Lower leg skin (tissue), 3 donors: ENCODE results near the gene PSMD13.

ENCODE experiments used
- CTCF ChIP-seq, 3 donors: fragments of 450-650 bp; IDR thresholded peaks; one replicate each; pipeline ENCODE4 v1.5.1; 2016; ENCODE audit warnings: antibody characterized with exemption in 3 of 3, mild to moderate bottlenecking in 3 of 3, moderate library complexity in 2 of 3
- POLR2A ChIP-seq, 2 donors: fragments of 450-650 bp; IDR thresholded peaks; one replicate each; pipeline ENCODE4 v1.6.1; 2016 to 2017; ENCODE audit warnings: antibody characterized with exemption in 2 of 2, mild to moderate bottlenecking in 1 of 2, moderate library complexity in 1 of 2

- TF ChIP-seq POLR2A (IDR thresholded peaks at IDR 0.05) (no peak), CTCF (IDR thresholded peaks at IDR 0.05) (no peak)
Observed at GRCh38 chr11:211741-212140, 25.0 kb upstream of the PSMD13 start.
